Measurements from ENCODE around the gene BMF. TPM values are rescaled to one million over a fixed set of nuclear protein-coding genes. Genes with fewer than 3 reads are reported as not detected.

BMF gene
- total and polyA plus RNA-seq, 2 of the 4 experiments (the other 2 are of a cell fraction) = 2.4 to 2.9 TPM

DNA sequence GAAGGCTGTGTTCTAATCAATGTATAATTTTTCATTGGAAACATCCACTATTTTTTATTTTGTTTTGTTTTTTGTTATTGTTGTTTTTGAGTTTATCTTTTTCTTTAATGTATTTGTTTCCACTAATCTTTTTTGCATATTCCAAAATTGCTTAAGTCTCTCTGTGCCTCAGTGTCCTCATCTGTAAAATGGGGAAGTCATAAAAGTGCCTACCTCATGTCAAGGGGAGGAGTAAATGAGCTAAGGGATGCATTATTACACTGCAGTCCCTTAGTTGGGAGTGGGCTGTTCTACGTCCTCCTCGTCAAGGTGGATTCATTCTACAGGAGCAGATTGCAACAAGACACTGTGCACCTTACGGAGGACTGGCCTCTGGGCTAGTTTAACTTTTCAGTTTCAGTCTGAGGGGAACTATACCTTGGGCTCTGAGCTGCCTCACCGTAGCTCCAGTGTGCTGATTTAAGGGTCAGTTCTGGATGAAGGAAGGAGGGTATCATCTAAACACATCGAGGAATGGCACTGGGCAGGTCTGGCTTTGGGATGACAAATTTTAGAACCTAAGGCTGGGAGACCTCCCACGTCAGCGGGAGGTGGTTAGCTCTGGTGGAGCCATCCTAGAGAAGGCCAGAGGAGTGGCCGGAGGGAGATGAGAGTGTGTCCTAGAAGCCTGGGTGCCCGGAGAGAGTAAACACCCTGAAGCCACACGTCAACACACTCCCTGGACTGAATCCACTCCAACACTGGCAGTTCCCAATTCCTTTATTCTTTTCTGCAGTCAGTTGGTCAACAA is 64.6 kb downstream of the BMF start:
- Histone ChIP-seq H2BK15ac (ENCODE audit: low read depth, low read length) (no peak overlapping the region), H3K4me1 (ENCODE audit: control insufficient read depth, insufficient read depth, low read length) (peaks cover 21% of the 10 kb centered on the region), H2AFZ (replicated peaks; ENCODE audit: low read length, poor library complexity) (no peak overlapping the region), H3K23ac (ENCODE audit: low read depth, low read length) (no peak overlapping the region), H2AK9ac (replicated peaks; ENCODE audit: low read depth, low read length, poor library complexity) (peak overlapping the region; percentile 38), H4K91ac (ENCODE audit: insufficient read depth, low read depth, low read length) (no peak overlapping the region), H4K5ac (ENCODE audit: low read depth, low read length) (no peak overlapping the region), H3K79me1 (ENCODE audit: low read depth in 1 of 2, low read length in 2 of 2) (peaks cover 10 to 44% of the 10 kb centered on the region in 2 experiments), H3K4ac (ENCODE audit: low read depth, low read length) (no peak overlapping the region; the same call in 1 of the 2 replicates), H3K14ac (replicated peaks; ENCODE audit: low read depth, low read length) (no peak overlapping the region), H3K9ac (ENCODE audit: low read depth, low read length) (no peak overlapping the region), H3K27me3 (ENCODE audit: control insufficient read depth, insufficient read depth, low read length) (no peaks in the 10 kb centered on the region), H3K36me3 (ENCODE audit: control insufficient read depth, insufficient read depth, low read length) (no peaks in the 10 kb centered on the region), H2BK120ac (ENCODE audit: low read depth, low read length) (no peak overlapping the region), H2BK5ac (ENCODE audit: low read depth, low read length, poor library complexity, severe bottlenecking) (no peak overlapping the region), H4K20me1 (ENCODE audit: insufficient read depth, low read length) (no peaks in the 10 kb centered on the region), H3K18ac (ENCODE audit: low read depth, low read length) (no peak overlapping the region), H2AK5ac (ENCODE audit: low read depth, low read length) (0 out of 2 replicates have a peak overlapping the region, but pooled peaks have one; percentile 24), H3K9me3 (ENCODE audit: control insufficient read depth, insufficient read depth, low read length) (no peaks in the 10 kb centered on the region), H3K27ac (ENCODE audit: insufficient read depth, low read length) (no peak overlapping the region), H3K4me2 (ENCODE audit: low read depth, low read length) (no peak overlapping the region), H3K56ac (ENCODE audit: extremely low read depth, insufficient read depth, low read length) (no peak overlapping the region), H4K8ac (ENCODE audit: low read depth in 2 of 2, low read length in 2 of 2) (peak overlapping the region in 1 of 2 experiments; percentile 63; a peak in 1 of 4 replicates), H3K4me3 (ENCODE audit: insufficient read depth, low read depth, low read length) (no peak overlapping the region), H3K9me1 (ENCODE audit: insufficient read depth, low read length) (peaks cover 21% of the 10 kb centered on the region), H2BK20ac (ENCODE audit: low read depth, low read length) (no peak overlapping the region)
- dilution Hi-C loops (cut with HindIII; ENCODE audit: low sequenced_read_pairs, unreplicated experiment) (no loop called here), intact Hi-C loops (cut with micrococcal nuclease) (loop anchor here (2.0 kb wide), 1 partner anchor 65 kb away; the partner anchor contains the start of gene BMF), in situ Hi-C loops (cut with MboI; ENCODE audit: low sequenced_read_pairs) (loop anchor here (10.0 kb wide), 1 partner anchor 381 kb away; no protein-coding TSS in a partner anchor)
- WGBS, 2 experiments (ENCODE audit: extremely low coverage in 2 of 2, insufficient read length in 1 of 2) = 84% methylated on average over 5 of the region's 10 CpGs; no CpG with 5 or more reads in 1 of the 2 experiments
- DNase-seq (no peak), ATAC-seq (ENCODE audit: low read depth) (no peak)
- no TSS peak for BruUV-seq (replicated peaks)
- TF ChIP-seq MXI1 (IDR thresholded peaks at IDR 0.05; ENCODE audit: borderline replicate concordance, low read depth, low read length) (no peak), RAD21 (IDR thresholded peaks at IDR 0.05; ENCODE audit: low read length) (no peak), MAZ (IDR thresholded peaks at IDR 0.05; ENCODE audit: borderline replicate concordance, low read depth, low read length) (no peak), SMC3 (IDR thresholded peaks at IDR 0.05; ENCODE audit: low read depth, low read length) (no peak)
- ChIA-PET CTCF (interaction anchor here (0.6 kb wide), 1 partner anchor 429 kb away, joined by 3 read pairs; no protein-coding TSS in a partner anchor), POLR2A (ENCODE audit: unreplicated experiment) (no interaction called here)
